OCI-LY7 (cell line): ENCODE measurements around the gene PRMT5. TPM values are rescaled to one million over a fixed set of nuclear protein-coding genes. Genes with fewer than 3 reads are reported as not detected.

ENCODE experiments used
- BruUV-seq: library from RNA; stranded (reverse); fragments of 400-500 nt; replicated peaks from 2 replicates; lab custom pipeline; 2021; lab: Mats Ljungman, UMichigan
- CTCF ChIA-PET: fragments of 300-600 bp; sonication (Branson Sonifier 250); formaldehyde crosslinking; loops from one replicate; lab custom pipeline; 2022; ENCODE audit warnings: antibody characterized with exemption; ENCODE audit not compliant: unreplicated experiment; lab: Charles Lee
- POLR2A ChIA-PET: fragments of 300-600 bp; sonication (Branson Sonifier 250); formaldehyde crosslinking; loops from one replicate; lab custom pipeline; 2022; ENCODE audit warnings: antibody characterized with exemption; lab: Charles Lee
- DNase-seq: peaks from one replicate; pipeline ENCODE4 v3.0.0-alpha.2; 2015; ENCODE audit warnings: low spot score
- H2AFZ ChIP-seq: fragments of 200-600 bp; sonication (generic), shearing (Covaris generic); 2 replicates; pipeline ENCODE4 v1.6.1; 2014; ENCODE audit warnings: mild to moderate bottlenecking, antibody characterized with exemption, low read length, moderate library complexity
- H3K27ac ChIP-seq: fragments of 200-600 bp; sonication (generic); 2 replicates; pipeline ENCODE4 v1.5.1; 2014; ENCODE audit warnings: mixed run types, low read depth, mild to moderate bottlenecking, moderate library complexity, low read length, inconsistent platforms; ENCODE audit not compliant: poor library complexity, severe bottlenecking
- H3K36me3 ChIP-seq: fragments of 200-600 bp; sonication (generic); 2 replicates; pipeline ENCODE4 v1.6.1; 2014; ENCODE audit warnings: mild to moderate bottlenecking, antibody characterized with exemption, low read length, moderate library complexity, mixed read lengths; ENCODE audit not compliant: insufficient read depth
- H3K4me1 ChIP-seq: fragments of 200-600 bp; sonication (generic); 2 replicates; pipeline ENCODE4 v1.5.1; 2014; ENCODE audit warnings: mild to moderate bottlenecking, low read length; ENCODE audit not compliant: insufficient read depth, poor library complexity, severe bottlenecking
- H3K4me2 ChIP-seq: fragments of 200-600 bp; sonication (generic); 2 replicates; pipeline ENCODE4 v1.6.1; 2014; ENCODE audit warnings: mild to moderate bottlenecking, low read length
- H3K4me3 ChIP-seq: fragments of 200-600 bp; sonication (generic); 2 replicates; pipeline ENCODE4 v1.5.1; 2014; ENCODE audit warnings: mild to moderate bottlenecking, low read depth, low read length; ENCODE audit not compliant: poor library complexity, severe bottlenecking
- H3K79me2 ChIP-seq: fragments of 200-600 bp; sonication (generic); 2 replicates; pipeline ENCODE4 v1.6.1; 2016; ENCODE audit warnings: low read depth, mild to moderate bottlenecking, low read length, moderate library complexity, mixed read lengths; ENCODE audit not compliant: insufficient read depth
- H3K9me2 ChIP-seq: fragments of 200-600 bp; sonication (generic); 2 replicates; pipeline ENCODE4 v1.6.1; 2016; ENCODE audit warnings: mild to moderate bottlenecking, low read length, mixed read lengths; ENCODE audit not compliant: insufficient read depth
- H3K9me3 ChIP-seq: fragments of 200-600 bp; sonication (generic); 2 replicates; pipeline ENCODE4 v1.6.1; 2014; ENCODE audit warnings: mild to moderate bottlenecking, mixed run types, low read length, mixed read lengths
- H4K20me1 ChIP-seq: fragments of 200-600 bp; sonication (generic); 2 replicates; pipeline ENCODE4 v1.6.1; 2014; ENCODE audit warnings: mild to moderate bottlenecking, antibody characterized with exemption, low read length, moderate library complexity, mixed read lengths; ENCODE audit not compliant: insufficient read depth
- EZH2phosphoT487 ChIP-seq: fragments of 200-600 bp; sonication (generic); IDR thresholded peaks from 2 replicates; pipeline ENCODE4 v1.6.1; 2018; ENCODE audit warnings: low read depth, borderline replicate concordance, mild to moderate bottlenecking, mixed run types, antibody characterized with exemption, low read length, moderate library complexity, mixed read lengths
- intact Hi-C: fragments of 100-400 bp; cut with micrococcal nuclease; formaldehyde crosslinking; loops from one replicate; pipeline ENCODE4 v1.10.0; 2022; ENCODE audit not compliant: unreplicated experiment
- total RNA-seq, 2 experiments: library from RNA; depleted of rRNA in 1 of 2; stranded (reverse); fragments of >200 nt in 1 of 2; shearing (Covaris generic) in 1 of 2; gene quantifications; 2 replicates each; pipeline ENCODE4 v1.2.3, GENCODE V29; 2014 to 2022
- TF ChIP-seq, protein P1 (sequence below): fragments of 200-600 bp; sonication (generic); conservative IDR thresholded peaks from 2 replicates; pipeline ENCODE4 v1.5.1; 2014; ENCODE audit warnings: mild to moderate bottlenecking, antibody characterized with exemption, low read length, moderate library complexity, mixed read lengths

The PRMT5 gene
- total RNA-seq, 2 experiments from 2014 or later: 93.1 to 135 TPM

DNA sequence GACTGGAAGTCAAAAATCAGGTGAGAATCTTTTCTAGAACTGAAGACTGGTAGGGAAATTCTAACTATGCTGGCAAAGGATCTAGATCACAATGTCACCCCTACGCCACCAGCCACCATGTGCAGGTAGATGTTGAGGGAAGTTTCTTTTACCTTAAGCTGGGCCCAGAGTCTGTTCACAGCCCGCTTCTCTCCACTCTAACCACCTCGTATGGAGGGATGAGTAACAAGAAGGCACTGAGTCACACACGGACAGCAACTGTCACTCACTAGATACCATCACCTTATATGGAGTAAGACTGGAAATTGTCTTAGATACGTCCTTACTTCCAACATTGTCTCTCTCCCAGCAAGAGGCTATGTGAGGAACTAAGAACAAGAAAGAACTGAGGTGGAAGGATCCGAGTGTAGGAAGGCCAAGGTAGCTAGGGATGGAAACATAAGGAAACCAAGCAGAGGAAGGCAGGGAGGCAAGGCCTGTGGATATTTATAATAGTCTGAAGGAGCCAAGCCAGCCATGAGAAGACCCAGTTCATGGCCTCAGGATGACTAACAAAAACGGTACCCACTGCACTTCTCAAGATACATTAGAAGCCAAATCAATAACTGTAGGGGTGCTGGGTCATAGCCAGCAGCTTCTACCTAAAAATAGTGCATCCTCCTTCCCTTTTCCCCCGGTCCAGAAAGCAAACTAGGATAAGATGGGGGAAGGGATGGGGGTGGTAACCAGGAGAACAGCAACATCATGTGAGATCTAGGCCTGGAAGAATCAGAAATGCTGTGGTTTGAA is 30.7 kb downstream of the PRMT5 start:
- H3K36me3 ChIP-seq: peaks cover 53% of the 10 kb centered on the region
- no peak overlapping the region for H3K27ac ChIP-seq
- ChIA-PET CTCF (interaction anchor here (1.7 kb wide), 1 partner anchor 27 kb away, joined by 11 read pairs; the partner anchor contains the start of gene LRP10), POLR2A (interaction anchor here (2.0 to 2.5 kb wide), 2 partner anchors 8 to 25 kb away, joined by 6 to 16 read pairs; no protein-coding TSS in a partner anchor)
- H3K4me2 ChIP-seq: no peak overlapping the region
- TF ChIP-seq EZH2phosphoT487: no peak
- TF ChIP-seq, protein P1, sequence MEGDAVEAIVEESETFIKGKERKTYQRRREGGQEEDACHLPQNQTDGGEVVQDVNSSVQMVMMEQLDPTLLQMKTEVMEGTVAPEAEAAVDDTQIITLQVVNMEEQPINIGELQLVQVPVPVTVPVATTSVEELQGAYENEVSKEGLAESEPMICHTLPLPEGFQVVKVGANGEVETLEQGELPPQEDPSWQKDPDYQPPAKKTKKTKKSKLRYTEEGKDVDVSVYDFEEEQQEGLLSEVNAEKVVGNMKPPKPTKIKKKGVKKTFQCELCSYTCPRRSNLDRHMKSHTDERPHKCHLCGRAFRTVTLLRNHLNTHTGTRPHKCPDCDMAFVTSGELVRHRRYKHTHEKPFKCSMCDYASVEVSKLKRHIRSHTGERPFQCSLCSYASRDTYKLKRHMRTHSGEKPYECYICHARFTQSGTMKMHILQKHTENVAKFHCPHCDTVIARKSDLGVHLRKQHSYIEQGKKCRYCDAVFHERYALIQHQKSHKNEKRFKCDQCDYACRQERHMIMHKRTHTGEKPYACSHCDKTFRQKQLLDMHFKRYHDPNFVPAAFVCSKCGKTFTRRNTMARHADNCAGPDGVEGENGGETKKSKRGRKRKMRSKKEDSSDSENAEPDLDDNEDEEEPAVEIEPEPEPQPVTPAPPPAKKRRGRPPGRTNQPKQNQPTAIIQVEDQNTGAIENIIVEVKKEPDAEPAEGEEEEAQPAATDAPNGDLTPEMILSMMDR: no peak
- H3K4me1 ChIP-seq: peaks cover 21% of the 10 kb centered on the region
- H4K20me1 ChIP-seq: no peaks in the 10 kb centered on the region
- DNase-seq: no peak
- H3K79me2 ChIP-seq: no peaks in the 10 kb centered on the region
- intact Hi-C loops: no loop called here
- no peak overlapping the region for H3K4me3 ChIP-seq
- no peaks in the 10 kb centered on the region for H3K9me3 ChIP-seq
- no peaks in the 10 kb centered on the region for H3K9me2 ChIP-seq
- H2AFZ ChIP-seq: no peak overlapping the region
- no TSS peak for BruUV-seq

DNA sequence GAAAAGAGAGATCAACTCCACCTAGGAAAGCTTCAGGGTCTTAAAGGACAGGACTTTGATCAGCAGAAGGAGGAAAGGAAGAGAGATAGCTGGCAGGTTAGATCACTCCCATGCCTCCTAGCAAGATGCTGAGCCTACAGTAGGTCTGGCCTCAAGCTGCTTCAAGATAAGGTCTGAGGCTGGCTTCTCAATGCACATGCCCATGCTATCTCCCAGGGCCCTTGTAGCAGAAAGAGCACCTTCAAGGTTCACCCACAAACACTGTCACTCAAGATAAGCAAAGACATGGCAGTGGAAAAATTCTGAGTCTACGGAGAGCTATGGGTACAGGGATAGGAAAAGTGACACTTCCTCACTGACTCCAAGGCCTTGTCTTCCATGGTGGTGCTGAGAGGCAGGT is 31.8 kb downstream of the PRMT5 start:
- Histone ChIP-seq H3K4me3 (no peak overlapping the region), H2AFZ (no peak overlapping the region), H3K4me1 (peaks cover 32% of the 10 kb centered on the region), H3K9me3 (no peaks in the 10 kb centered on the region), H3K79me2 (no peaks in the 10 kb centered on the region), H3K36me3 (peaks cover 42% of the 10 kb centered on the region), H3K9me2 (no peaks in the 10 kb centered on the region), H3K27ac (no peak overlapping the region), H4K20me1 (no peaks in the 10 kb centered on the region), H3K4me2 (no peak overlapping the region)
- POLR2A ChIA-PET: interaction anchor here (0.6 to 1.0 kb wide), 2 partner anchors 8 to 14 kb away, joined by 4 read pairs; partner anchors contain the start of gene REM2
- BruUV-seq: no TSS peak
- no peak for DNase-seq
- CTCF ChIA-PET: interaction anchor here (0.7 kb wide), 1 partner anchor 12 kb away, joined by 3 read pairs; no protein-coding TSS in a partner anchor
- TF ChIP-seq, protein P1: no peak
- no peak for TF ChIP-seq EZH2phosphoT487
- intact Hi-C loops: no loop called here
